ENCODE results near the gene CROCC2. TPM values are rescaled to one million over a fixed set of nuclear protein-coding genes. Genes with fewer than 3 reads are reported as not detected.

CROCC2 gene
- polyA plus RNA-seq, 1 experiment: not detected

DNA sequence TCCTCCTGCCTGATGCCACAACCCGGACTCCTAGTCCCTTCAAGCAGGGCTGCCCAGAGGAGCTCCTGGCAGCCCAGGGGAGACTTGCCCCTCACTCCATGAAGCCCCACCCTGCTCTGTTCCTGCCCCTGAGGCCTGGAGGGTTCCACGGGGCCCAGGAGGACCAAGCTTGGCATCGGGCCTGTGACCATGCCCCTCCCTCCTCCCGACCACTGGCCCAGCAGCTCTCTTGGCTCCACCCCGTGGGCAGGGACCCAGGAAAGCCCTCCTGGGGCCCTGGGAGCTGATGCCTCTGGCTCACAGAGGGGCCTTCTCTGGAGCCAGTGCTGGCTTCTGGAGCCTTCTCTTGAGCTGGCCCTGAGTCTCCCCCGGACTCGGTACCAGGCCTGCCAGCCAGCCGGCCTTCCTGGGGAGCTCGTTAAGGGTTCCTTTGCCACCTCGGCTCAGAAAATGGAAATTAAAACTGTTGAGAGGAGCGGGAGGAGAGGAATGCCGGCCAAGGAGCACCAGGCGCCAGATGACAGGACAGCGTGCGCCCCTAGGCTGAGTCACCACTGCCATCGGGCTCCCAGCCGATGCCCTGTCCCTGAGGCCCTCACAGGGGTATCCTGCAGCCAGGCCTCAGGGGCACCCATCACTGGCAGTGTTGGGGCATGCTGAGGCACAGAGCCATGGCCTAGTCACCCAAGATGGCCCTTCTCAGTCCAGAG is 51.7 kb downstream of the CROCC2 start:
- DNase-seq (ENCODE audit: low read depth, low spot score): no peak
- POLR2A ChIA-PET: no interaction called here
- H3K27ac ChIP-seq (ENCODE audit: low read depth, low read length): no peak overlapping the region

DNA sequence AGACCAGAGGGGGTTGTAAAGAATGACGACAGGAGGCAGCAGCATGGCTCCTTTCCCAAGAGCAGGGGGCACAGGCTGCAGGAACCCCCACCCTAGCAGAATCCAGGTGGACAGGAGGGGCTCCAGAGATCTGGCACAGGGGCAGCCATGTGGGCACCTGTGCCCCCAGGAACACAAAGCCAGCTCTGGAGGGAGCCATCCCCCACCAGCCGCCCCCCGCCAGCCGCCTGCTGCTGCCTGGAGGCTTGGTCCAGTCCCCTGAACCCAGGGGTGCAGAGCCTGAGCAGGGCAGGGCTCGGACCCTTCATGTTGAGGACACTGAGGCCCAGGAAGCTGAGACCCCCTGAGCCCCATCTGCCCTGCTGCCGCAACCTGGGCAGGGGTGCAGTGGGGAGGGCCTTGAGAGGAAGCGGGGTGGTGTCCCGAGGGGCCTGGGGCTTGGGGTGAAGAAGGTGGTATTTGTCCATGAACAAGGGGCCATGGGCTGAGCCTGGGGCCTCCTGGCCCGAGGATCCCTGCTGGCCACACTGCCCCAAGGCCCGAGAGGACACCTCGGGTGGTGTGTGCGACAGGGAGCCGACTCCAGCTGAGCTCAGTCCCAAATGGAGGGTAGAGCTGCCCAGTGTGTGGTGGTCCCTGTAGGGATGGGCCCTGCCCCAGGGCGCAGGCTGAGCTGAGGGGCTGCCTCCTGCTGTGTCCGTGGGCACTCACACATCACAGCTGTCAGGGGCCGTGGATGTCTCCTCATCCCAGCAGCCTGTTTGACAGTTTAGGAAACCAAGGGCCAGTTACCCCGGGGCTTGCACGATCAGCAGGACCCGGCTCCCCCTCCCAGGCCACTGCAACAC is 52.5 kb downstream of the CROCC2 start:
- CTCF ChIA-PET: no interaction called here
- POLR2A ChIA-PET: no interaction called here
- no peak overlapping the region for H3K27ac ChIP-seq (ENCODE audit: low read depth, low read length)
- no peak for TF ChIP-seq CTCF (IDR thresholded peaks at IDR 0.05; ENCODE audit: low read depth, low read length)
- no peak overlapping the region for H3K4me3 ChIP-seq (ENCODE audit: low read depth, low read length)
- H3K27me3 ChIP-seq (ENCODE audit: control insufficient read depth, insufficient read depth, low read length): peaks cover 40% of the 10 kb centered on the region
- H3K9me3 ChIP-seq (ENCODE audit: control insufficient read depth, insufficient read depth, low read length): no peaks in the 10 kb centered on the region; the same call in 1 of the 2 replicates
- no peak for DNase-seq (ENCODE audit: low read depth, low spot score)

More for the DNA sequence above, 51.7 kb downstream of the CROCC2 start:
- CTCF ChIA-PET: no interaction called here
- Histone ChIP-seq H3K9me3 (ENCODE audit: control insufficient read depth, insufficient read depth, low read length) (no peaks in the 10 kb centered on the region; the same call in 1 of the 2 replicates), H3K27me3 (ENCODE audit: control insufficient read depth, insufficient read depth, low read length) (peaks cover 46% of the 10 kb centered on the region), H3K4me3 (ENCODE audit: low read depth, low read length) (no peak overlapping the region)
- TF ChIP-seq CTCF (IDR thresholded peaks at IDR 0.05; ENCODE audit: low read depth, low read length): no peak

DNA sequence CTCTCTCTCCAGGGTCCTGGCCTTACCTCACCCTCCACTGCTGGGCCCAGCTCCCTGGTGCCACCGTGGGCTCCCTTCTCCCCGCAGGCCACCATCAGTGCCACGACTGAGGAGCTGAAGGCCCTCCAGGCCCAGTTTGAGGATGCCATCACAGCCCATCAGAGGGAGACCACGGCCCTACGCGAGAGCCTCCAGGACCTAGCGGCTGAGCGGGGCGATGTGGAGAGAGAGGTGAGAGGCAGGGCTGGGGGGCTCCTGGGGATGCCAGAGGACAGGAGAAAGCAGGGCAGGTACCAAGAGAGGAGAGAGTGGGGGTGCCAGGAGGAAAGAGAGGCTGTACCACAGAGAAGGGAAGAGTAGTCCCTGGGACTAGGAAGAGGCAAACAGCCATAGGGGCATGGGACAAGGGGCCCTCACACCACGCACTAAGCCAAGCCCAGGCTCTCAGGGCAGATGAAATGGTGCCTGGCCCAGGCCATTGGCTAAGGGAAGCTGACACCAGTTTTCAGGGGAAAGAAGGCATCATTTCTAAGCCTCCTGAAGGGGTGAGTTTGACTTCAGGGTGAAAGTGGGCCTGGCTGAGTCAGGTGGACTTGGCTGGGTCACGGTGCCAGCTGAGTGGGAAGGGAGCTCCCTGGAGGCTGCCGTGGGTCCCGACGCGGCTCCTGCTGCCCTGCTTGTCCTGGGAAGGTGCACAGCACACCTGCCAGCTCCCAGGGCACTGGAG is 53.2 kb downstream of the CROCC2 start:
- DNase-seq (ENCODE audit: low read depth, low spot score): no peak

GRCh38 chr2:240959941-240960308 is 53.8 kb downstream of the CROCC2 start:
- H3K27ac ChIP-seq (ENCODE audit: low read depth, low read length): no peak overlapping the region
- H3K9me3 ChIP-seq (ENCODE audit: control insufficient read depth, insufficient read depth, low read length): no peaks in the 10 kb centered on the region; the same call in 1 of the 2 replicates
- ChIA-PET CTCF (no interaction called here), POLR2A (no interaction called here)
- DNase-seq (ENCODE audit: low read depth, low spot score): no peak
- no peak overlapping the region for H3K4me3 ChIP-seq (ENCODE audit: low read depth, low read length)
- TF ChIP-seq CTCF (IDR thresholded peaks at IDR 0.05; ENCODE audit: low read depth, low read length): no peak
- peaks cover 30% of the 10 kb centered on the region for H3K27me3 ChIP-seq (ENCODE audit: control insufficient read depth, insufficient read depth, low read length)

More for the DNA sequence above, 53.2 kb downstream of the CROCC2 start:
- no peak for TF ChIP-seq CTCF (IDR thresholded peaks at IDR 0.05; ENCODE audit: low read depth, low read length)
- Histone ChIP-seq H3K27me3 (ENCODE audit: control insufficient read depth, insufficient read depth, low read length) (peaks cover 33% of the 10 kb centered on the region), H3K9me3 (ENCODE audit: control insufficient read depth, insufficient read depth, low read length) (no peaks in the 10 kb centered on the region; the same call in 1 of the 2 replicates), H3K4me3 (ENCODE audit: low read depth, low read length) (no peak overlapping the region), H3K27ac (ENCODE audit: low read depth, low read length) (no peak overlapping the region)
- ChIA-PET CTCF (no interaction called here), POLR2A (no interaction called here)

Data from AG04450 (cell line).